IPS DF 6.9 (cell line): ENCODE results near the gene USP13.
A peak's percentile ranks its signal among the peaks of the same experiment; 100 is the strongest.

Source experiments
- DNase-seq: peaks from one replicate; pipeline ENCODE4 v3.0.0-alpha.2; 2013; ENCODE audit warnings: low read depth, low spot score
- H3K27ac ChIP-seq: one replicate; pipeline ENCODE4 v1.5.1; 2013; ENCODE audit warnings: low read length, control low read depth
- H3K27me3 ChIP-seq: 2 replicates; pipeline ENCODE4 v1.6.1; 2013; ENCODE audit warnings: mild to moderate bottlenecking, low read length; ENCODE audit not compliant: control insufficient read depth, insufficient read depth
- H3K36me3 ChIP-seq: 2 replicates; pipeline ENCODE4 v1.6.1; 2013; ENCODE audit warnings: low read length; ENCODE audit not compliant: control insufficient read depth, insufficient read depth
- H3K4me1 ChIP-seq: 2 replicates; pipeline ENCODE4 v1.6.1; 2013; ENCODE audit warnings: low read length; ENCODE audit not compliant: control insufficient read depth, insufficient read depth
- H3K4me3 ChIP-seq: 2 replicates; pipeline ENCODE4 v1.5.1; 2013; ENCODE audit warnings: mild to moderate bottlenecking, low read length
- H3K9me3 ChIP-seq: 2 replicates; pipeline ENCODE4 v1.6.1; 2013; ENCODE audit warnings: low read length, inconsistent platforms; ENCODE audit not compliant: control insufficient read depth, insufficient read depth
- WGBS: extraction: QIAGEN DNeasy Blood & Tissue Kit; methylation state at CpG from one replicate; pipeline ENCODE4 v1.1.7; 2013; ENCODE audit warnings: mixed read lengths, missing lambda C conversion rate; ENCODE audit not compliant: insufficient read length, insufficient coverage; 5-methylcytosine and 5-hydroxymethylcytosine counted together

USP13 gene

DNA sequence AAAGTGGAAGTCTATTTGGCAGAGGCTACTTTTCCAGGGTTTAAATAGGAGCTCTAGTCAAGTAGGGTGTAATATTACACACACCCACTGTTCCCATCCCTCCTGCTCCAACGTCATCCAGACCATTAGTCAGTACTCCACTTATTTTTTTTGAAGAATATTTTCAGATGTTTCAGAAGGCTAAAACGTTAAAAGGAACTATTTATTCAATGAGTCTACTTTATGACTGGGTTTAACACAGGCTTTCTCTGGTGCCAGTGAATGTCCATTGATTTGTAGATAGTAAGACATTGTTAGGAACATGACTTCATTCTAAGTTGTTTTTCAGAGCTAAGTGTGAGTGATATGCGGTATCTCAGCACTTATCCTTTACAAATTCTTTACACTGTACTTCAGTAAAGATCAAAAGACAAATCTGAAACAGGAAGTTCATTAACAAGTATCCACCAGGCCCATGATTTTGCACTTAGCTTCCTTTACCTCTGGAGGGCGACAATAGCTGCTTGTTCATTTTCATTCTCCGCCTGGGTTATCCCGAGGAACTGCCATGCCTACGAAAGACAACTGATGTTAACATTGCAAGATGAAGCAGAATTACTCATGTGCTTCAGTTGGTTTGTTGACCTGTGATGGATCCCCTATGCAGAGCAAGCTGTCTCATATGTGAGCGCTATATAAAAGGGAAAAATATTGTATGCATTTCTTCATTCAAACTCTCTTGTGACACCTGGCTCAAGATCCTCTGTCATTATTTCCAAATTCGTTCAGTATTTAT, 158.7 kb downstream of the USP13 start:
- DNase-seq, result peak; percentile 39
- Histone ChIP-seq H3K27me3 (no peaks in the 10 kb centered on the region), H3K36me3 (no peaks in the 10 kb centered on the region), H3K27ac (no peak overlapping the region), H3K4me3 (no peak overlapping the region), H3K4me1 (no peaks in the 10 kb centered on the region), H3K9me3 (no peaks in the 10 kb centered on the region)
- no CpG with 5 or more reads among the region's 9 CpGs for WGBS

GRCh38 chr3:179812096-179812382, 159.2 kb downstream of the USP13 start:
- Histone ChIP-seq H3K9me3 (no peaks in the 10 kb centered on the region), H3K36me3 (no peaks in the 10 kb centered on the region)
- no CpG with 5 or more reads among the region's 3 CpGs for WGBS

DNA sequence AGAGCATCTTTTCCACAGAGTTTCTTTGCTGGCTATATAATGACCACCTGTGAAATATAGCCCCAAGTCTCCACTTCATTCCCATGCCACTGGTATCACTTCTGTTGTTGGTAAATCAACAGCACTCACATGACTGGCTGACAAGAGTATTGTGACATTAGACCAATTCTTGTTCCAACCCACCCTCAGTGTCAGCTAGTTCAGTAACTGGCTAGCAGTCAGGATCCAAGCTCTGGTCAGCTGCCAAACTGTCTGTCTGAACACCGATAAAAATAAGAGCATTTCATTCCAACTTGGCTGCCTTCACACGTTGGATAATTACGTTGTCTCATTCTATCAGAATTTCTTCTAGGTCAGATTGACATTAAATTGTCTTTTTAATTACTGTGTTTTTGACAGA, 166.5 kb downstream of the USP13 start:
- H3K9me3 ChIP-seq, result no peaks in the 10 kb centered on the region
- WGBS, result no CpG with 5 or more reads among the region's 3 CpGs
- no peak for DNase-seq
- no peak overlapping the region for H3K4me3 ChIP-seq
- no peaks in the 10 kb centered on the region for H3K27me3 ChIP-seq
- H3K36me3 ChIP-seq, result no peaks in the 10 kb centered on the region
- no peaks in the 10 kb centered on the region for H3K4me1 ChIP-seq
- no peak overlapping the region for H3K27ac ChIP-seq

More at GRCh38 chr3:179812096-179812382, 159.2 kb downstream of the USP13 start:
- DNase-seq, result no peak
- H3K27ac ChIP-seq, result no peak overlapping the region
- H3K27me3 ChIP-seq, result no peaks in the 10 kb centered on the region
- H3K4me1 ChIP-seq, result no peaks in the 10 kb centered on the region
- H3K4me3 ChIP-seq, result no peak overlapping the region

DNA sequence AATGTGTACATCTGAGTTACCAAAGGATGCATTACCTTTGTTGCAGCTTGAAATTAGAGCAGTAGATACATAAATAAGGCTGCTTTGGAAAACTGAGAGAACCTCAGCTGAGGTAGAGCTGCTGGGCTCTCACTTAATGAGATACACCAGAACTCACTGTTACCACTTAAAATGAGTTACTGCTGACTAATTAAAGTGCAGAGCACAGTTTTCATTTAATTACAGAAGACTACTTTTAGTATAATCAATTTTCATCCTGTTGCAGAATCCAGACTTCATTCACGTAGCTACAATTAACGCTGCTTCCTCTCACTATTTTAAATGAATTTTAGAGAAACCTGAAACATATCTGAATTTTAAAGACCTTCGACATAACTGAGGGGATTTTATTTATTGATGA, 169.5 kb downstream of the USP13 start:
- WGBS, result no CpG with 5 or more reads among the region's 3 CpGs
- Histone ChIP-seq H3K9me3 (no peaks in the 10 kb centered on the region), H3K27me3 (no peaks in the 10 kb centered on the region), H3K4me3 (no peak overlapping the region), H3K27ac (no peak overlapping the region), H3K4me1 (peaks cover 2% of the 10 kb centered on the region; the same call in 1 of the 2 replicates), H3K36me3 (no peaks in the 10 kb centered on the region)
- no peak for DNase-seq

- H3K4me3 ChIP-seq, result no peak overlapping the region
- H3K27me3 ChIP-seq, result no peaks in the 10 kb centered on the region
- H3K9me3 ChIP-seq, result no peaks in the 10 kb centered on the region; the same call in 1 of the 2 replicates
- H3K36me3 ChIP-seq, result no peaks in the 10 kb centered on the region
- WGBS, result no CpG with 5 or more reads among the region's 6 CpGs
- H3K4me1 ChIP-seq, result peaks cover 2% of the 10 kb centered on the region; the same call in 1 of the 2 replicates
- H3K27ac ChIP-seq, result no peak overlapping the region
- no peak for DNase-seq
Observed at GRCh38 chr3:179825527-179826246, 172.8 kb downstream of the USP13 start.

GRCh38 chr3:179826247-179826637, 173.4 kb downstream of the USP13 start:
- DNase-seq, result no peak
- H3K27ac ChIP-seq, result no peak overlapping the region
- no CpG with 5 or more reads among the region's 1 CpG for WGBS
- H3K4me1 ChIP-seq, result peaks cover 2% of the 10 kb centered on the region; the same call in 1 of the 2 replicates
- no peaks in the 10 kb centered on the region for H3K27me3 ChIP-seq
- H3K9me3 ChIP-seq, result no peaks in the 10 kb centered on the region; the same call in 1 of the 2 replicates
- H3K36me3 ChIP-seq, result no peaks in the 10 kb centered on the region
- H3K4me3 ChIP-seq, result no peak overlapping the region

DNA sequence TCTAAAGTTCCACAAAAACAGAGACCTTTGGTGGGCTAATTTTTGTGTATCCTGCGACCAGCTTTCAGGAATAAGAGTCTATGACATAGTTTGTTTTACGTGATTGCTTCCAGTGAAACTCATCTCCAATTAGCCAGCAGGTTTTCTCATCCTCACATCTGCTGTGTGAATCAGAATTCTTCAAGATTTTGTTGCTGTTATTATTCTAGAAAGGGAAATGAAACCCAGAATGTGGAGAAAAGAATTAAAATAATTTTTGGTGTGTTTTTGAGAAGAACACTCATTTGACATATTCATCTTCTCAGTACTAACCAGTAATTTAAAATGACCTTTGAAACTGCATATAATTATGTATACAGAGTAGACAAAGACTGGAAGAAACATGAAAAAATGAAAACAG, 175.9 kb downstream of the USP13 start:
- DNase-seq, result no peak
- H3K4me3 ChIP-seq, result no peak overlapping the region
- no peaks in the 10 kb centered on the region for H3K27me3 ChIP-seq
- no peak overlapping the region for H3K27ac ChIP-seq
- no CpG with 5 or more reads among the region's 2 CpGs for whole genome bisulfite sequencing
- H3K36me3 ChIP-seq, result no peaks in the 10 kb centered on the region
- H3K9me3 ChIP-seq, result no peaks in the 10 kb centered on the region; the same call in 1 of the 2 replicates
- H3K4me1 ChIP-seq, result peaks cover 2% of the 10 kb centered on the region; the same call in 1 of the 2 replicates

GRCh38 chr3:179829401-179829800, 176.6 kb downstream of the USP13 start:
- Histone ChIP-seq H3K4me1 (peaks cover 2% of the 10 kb centered on the region; the same call in 1 of the 2 replicates), H3K4me3 (no peak overlapping the region), H3K27ac (no peak overlapping the region), H3K27me3 (no peaks in the 10 kb centered on the region), H3K36me3 (no peaks in the 10 kb centered on the region), H3K9me3 (no peaks in the 10 kb centered on the region; the same call in 1 of the 2 replicates)
- no peak for DNase-seq
- WGBS, result no CpG with 5 or more reads among the region's 5 CpGs

DNA sequence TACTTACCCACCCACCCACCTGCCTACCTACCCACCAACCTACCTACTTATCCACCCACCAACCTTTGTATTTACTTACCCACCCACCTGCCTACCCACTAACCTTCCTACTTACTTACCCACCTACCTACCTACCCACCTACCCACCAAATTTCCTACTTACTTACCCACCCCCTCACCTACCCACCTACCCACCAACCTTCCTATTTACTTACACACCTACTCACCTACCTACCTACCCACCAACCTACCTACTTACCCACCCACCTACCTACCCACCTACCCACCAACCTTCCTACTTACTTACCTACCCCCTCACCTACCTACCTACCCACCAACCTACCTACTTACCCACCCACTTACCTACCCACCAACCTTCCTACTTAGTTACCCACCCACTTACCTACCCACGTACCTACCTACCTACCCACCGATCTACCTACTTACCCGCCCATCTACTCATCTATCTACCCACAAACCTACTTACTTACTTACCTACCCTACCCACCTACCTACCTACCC, 179.6 kb downstream of the USP13 start:
- Histone ChIP-seq H3K27ac (no peak overlapping the region), H3K4me3 (no peak overlapping the region), H3K36me3 (no peaks in the 10 kb centered on the region), H3K4me1 (no peaks in the 10 kb centered on the region), H3K9me3 (no peaks in the 10 kb centered on the region; the same call in 1 of the 2 replicates), H3K27me3 (no peaks in the 10 kb centered on the region)
- WGBS, result 100% methylated on average over 3 of the region's 3 CpGs
- no peak for DNase-seq

DNA sequence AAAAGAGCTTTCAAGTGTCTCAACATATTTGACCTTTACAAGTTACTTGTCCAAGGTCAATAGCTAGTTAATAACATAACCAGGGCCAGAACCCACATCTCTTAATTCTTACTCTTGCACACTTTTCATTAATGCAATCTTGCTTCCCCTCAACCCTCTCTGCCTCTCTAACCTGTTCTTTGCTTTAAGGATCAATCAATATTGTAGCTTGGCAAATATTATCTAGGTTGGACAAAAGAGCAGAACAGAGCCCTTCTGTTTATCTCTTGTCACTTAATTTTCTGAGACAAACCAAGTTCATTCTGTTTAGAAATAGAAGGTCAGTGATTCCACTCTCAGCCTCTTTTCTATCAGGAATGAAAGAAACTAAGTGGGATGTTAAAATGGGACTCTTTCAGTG, 180.5 kb downstream of the USP13 start:
- H3K4me3 ChIP-seq, result no peak overlapping the region
- H3K9me3 ChIP-seq, result no peaks in the 10 kb centered on the region; the same call in 1 of the 2 replicates

More for the DNA sequence above, 180.5 kb downstream of the USP13 start:
- Histone ChIP-seq H3K27ac (no peak overlapping the region), H3K4me1 (no peaks in the 10 kb centered on the region), H3K27me3 (no peaks in the 10 kb centered on the region), H3K36me3 (no peaks in the 10 kb centered on the region)
- DNase-seq, result no peak
